IPS DF 6.9 (cell line): ENCODE measurements around the gene RBMY1F.
"Not testable (repeated sequence)": the region's sequence is repeated elsewhere in the genome, so short reads cannot be mapped to it uniquely, and the experiment has no call there.

Experiments used
- DNase-seq: peaks from one replicate; pipeline ENCODE4 v3.0.0-alpha.2; 2013; ENCODE audit warnings: low read depth, low spot score
- H3K27ac ChIP-seq: one replicate; pipeline ENCODE4 v1.5.1; 2013; ENCODE audit warnings: low read length, control low read depth
- H3K27me3 ChIP-seq: 2 replicates; pipeline ENCODE4 v1.6.1; 2013; ENCODE audit warnings: mild to moderate bottlenecking, low read length; ENCODE audit not compliant: control insufficient read depth, insufficient read depth
- H3K36me3 ChIP-seq: 2 replicates; pipeline ENCODE4 v1.6.1; 2013; ENCODE audit warnings: low read length; ENCODE audit not compliant: control insufficient read depth, insufficient read depth
- H3K4me1 ChIP-seq: 2 replicates; pipeline ENCODE4 v1.6.1; 2013; ENCODE audit warnings: low read length; ENCODE audit not compliant: control insufficient read depth, insufficient read depth
- H3K4me3 ChIP-seq: 2 replicates; pipeline ENCODE4 v1.5.1; 2013; ENCODE audit warnings: mild to moderate bottlenecking, low read length
- H3K9me3 ChIP-seq: 2 replicates; pipeline ENCODE4 v1.6.1; 2013; ENCODE audit warnings: low read length, inconsistent platforms; ENCODE audit not compliant: control insufficient read depth, insufficient read depth
- WGBS: extraction: QIAGEN DNeasy Blood & Tissue Kit; methylation state at CpG from one replicate; pipeline ENCODE4 v1.1.7; 2013; ENCODE audit warnings: mixed read lengths, missing lambda C conversion rate; ENCODE audit not compliant: insufficient read length, insufficient coverage; 5-methylcytosine and 5-hydroxymethylcytosine counted together

Gene RBMY1F

DNA sequence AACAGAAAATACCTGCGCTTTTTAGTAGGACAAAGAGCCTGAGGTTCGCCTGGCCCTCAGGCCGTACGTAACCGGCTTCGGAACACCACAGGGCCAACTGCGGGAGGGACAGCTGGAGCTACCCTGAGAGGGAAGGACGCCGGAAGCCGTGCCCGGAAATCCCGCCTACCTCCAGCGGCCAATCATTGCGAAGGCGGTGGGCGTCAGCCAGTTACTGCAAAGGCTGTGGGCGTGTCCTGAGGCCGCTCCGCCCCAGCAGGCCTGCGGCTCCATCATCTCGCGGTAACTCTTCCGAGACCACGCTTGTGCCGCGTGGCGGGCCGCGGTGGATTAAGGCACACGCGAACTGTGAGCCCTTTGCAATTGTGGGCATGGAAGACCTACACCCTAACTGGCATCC, at the start of gene RBMY1F:
RBMY1F (minus strand) TSS at position 101 of the 400 bp plus-strand sequence. CDS start 1,954 bp downstream, outside the sequence.
- not testable (repeated sequence) for H3K36me3 ChIP-seq, H3K27ac ChIP-seq, H3K27me3 ChIP-seq, H3K4me3 ChIP-seq, DNase-seq, H3K4me1 ChIP-seq, H3K9me3 ChIP-seq
- WGBS = no CpG with 5 or more reads among the region's 31 CpGs

DNA sequence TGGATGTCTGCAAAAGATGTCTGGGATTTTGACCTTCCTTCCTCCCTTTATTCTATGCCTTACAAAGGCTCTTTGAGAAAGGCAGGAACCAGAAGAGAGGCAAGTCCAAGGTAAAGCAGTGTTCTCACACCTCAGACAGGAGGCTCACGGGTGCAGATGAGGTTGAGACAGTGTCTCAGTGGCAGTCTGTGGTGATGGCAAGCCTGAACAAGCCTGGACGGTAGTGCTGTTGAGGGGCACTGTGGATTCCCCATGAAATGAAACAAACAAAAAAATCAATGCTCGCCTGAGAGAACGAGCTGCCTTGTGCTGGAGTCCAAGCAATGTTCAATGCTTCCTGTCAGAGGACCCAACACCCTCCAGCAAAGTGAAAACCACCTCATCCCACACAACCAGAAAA, 31.6 kb downstream of the RBMY1F start:
- not testable (repeated sequence) for DNase-seq, H3K36me3 ChIP-seq, H3K27me3 ChIP-seq, H3K27ac ChIP-seq, H3K4me3 ChIP-seq, H3K9me3 ChIP-seq, H3K4me1 ChIP-seq
- WGBS = no CpG with 5 or more reads among the region's 4 CpGs

DNA sequence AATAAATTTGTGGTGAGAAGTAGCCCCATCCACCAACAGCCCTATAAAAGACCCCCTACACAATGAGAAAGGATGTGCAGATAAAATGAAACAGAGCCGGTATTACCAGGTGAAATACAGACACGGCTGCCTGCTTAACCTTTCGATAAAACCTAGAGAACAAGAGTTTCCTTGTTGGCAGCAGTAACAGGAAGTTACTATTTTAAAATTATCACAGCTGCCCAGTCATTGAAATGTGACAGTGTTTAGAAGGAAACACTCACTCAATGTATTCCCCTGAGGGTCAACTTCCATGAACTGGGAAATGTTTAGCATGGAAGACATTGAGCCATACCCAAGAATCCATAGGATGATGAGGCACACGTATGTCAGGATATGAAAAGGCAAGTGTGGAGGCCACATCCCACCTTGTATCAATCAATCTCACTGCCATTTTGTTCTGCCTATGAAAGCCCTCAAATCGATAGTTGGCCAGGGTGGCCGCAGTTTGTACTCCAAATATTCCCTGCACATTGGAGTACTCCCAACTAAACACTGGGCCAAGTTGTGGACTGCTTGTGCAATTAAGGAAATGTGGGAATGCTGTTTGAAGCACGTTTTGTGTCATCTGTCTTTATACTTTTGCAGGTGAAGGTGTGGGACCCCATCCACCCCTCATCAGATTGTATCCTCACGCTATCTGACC, 41.6 kb downstream of the RBMY1F start:
- not testable (repeated sequence) for H3K27me3 ChIP-seq, H3K27ac ChIP-seq, H3K4me3 ChIP-seq, H3K36me3 ChIP-seq, H3K9me3 ChIP-seq, DNase-seq, H3K4me1 ChIP-seq
- no CpG with 5 or more reads among the region's 8 CpGs for WGBS

DNA sequence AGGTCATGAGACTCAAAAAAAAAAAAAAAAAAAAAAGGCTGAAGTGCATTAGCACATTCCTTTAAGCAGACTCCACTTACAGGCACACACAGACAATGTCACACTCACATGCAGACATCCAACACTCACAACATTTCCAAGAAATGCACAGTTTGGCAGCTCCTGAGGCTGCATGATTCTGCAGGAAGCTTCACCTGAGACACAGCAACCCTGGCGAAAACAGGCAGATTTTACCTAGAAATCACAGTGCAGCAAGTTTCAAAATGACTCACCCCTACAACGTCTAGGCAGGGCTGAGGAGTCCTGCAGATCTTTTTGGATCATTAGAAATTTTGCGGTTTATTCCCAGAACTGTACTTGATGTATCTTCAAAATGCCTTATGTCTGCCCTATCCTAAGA, 48.0 kb downstream of the RBMY1F start:
- H3K4me1 ChIP-seq, H3K4me3 ChIP-seq, H3K27ac ChIP-seq, H3K9me3 ChIP-seq, DNase-seq, H3K27me3 ChIP-seq, H3K36me3 ChIP-seq: not testable (repeated sequence)
- no CpG with 5 or more reads among the region's 3 CpGs for WGBS

DNA sequence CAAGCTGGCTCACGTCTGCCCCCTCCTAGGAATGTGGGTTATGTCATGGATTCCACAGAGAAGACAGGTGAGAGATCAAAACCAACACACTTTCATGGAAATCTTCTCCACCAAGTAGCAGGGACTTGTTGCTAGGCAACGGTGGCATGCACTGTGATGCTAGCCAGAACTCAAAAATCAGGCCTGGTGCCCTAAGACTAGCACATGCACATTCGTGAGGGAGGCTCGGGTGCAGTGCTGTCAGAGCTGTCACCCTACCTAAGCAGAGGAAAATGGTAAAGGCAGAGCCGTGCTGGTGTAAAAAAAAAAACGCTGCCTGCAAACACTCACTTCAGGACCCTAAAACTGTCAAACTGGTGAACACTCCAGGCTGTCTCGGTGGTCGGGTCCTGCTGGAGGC, 52.2 kb downstream of the RBMY1F start:
- no CpG with 5 or more reads among the region's 8 CpGs for WGBS
- not testable (repeated sequence) for H3K27me3 ChIP-seq, H3K27ac ChIP-seq, H3K36me3 ChIP-seq, H3K4me1 ChIP-seq, H3K9me3 ChIP-seq, H3K4me3 ChIP-seq, DNase-seq
